Stimulated activated CD8-positive, alpha-beta memory T cell treated with anti-CD3 and anti-CD28 coated beads, Interleukin-15, amount 100 ng/mL, for 4 hours (primary cell): ENCODE data around the gene AHCYL2.
"Not testable (repeated sequence)": the region's sequence is repeated elsewhere in the genome, so short reads cannot be mapped to it uniquely, and the experiment has no call there.

ENCODE experiments used
- DNase-seq, 2 donors: peaks; one replicate each; pipeline ENCODE4 v3.0.0-alpha.2; 2020; ENCODE audit warnings: low read depth in 2 of 2

AHCYL2 gene

DNA sequence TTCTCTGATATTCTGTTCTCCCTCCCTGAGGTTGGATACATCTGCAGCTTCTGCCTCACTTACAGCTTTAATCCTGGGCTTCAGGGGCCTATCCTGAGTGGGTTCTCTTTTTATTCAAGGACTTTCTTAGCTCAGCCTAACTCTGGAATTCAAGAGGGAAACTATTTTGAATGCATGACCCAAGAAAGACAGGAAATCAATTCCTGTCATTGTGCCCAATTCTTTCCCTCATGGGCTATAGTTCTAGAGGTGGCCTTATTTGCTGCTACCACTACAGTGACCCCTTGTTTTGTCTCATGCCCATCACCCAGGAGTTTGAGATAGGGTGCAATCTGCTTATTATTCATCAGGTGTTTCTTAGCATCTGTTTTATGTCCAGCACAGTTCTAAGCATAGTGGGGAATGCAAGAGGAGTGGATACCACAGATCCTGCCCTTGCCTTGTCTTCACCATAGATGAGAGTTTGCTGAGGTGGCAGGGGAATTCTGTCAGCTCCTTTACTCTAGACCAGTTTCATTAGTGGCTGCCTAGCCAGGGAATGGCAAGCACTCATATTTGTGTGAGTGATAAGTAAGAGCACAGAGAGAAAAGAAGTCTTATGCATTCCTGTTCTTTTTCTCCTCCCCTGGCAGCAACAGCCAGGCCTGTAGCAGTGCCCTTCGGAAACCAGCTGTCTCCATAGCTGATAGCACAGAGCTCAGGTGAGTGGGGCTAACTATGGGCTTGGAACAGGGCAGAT lies 228.8 kb downstream of the AHCYL2 start:
- DNase-seq = no peak

DNA sequence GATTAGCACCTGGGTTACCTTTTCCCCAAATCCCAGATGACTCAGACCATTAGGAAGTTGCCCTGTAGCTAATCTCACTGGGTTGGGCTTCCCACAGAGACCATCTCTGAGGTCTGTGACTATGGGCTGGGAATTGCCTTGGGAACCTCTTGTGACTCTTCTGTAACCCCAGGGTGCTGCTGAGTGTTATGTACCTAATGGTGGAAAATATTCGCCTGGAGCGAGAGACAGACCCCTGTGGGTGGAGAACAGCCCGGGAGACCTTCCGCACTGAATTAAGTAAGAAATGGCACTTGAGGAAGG lies 229.4 kb downstream of the AHCYL2 start:
- no peak for DNase-seq

GRCh38 chr7:129456421-129456820 lies 231.6 kb downstream of the AHCYL2 start:
- DNase-seq = no peak

DNA sequence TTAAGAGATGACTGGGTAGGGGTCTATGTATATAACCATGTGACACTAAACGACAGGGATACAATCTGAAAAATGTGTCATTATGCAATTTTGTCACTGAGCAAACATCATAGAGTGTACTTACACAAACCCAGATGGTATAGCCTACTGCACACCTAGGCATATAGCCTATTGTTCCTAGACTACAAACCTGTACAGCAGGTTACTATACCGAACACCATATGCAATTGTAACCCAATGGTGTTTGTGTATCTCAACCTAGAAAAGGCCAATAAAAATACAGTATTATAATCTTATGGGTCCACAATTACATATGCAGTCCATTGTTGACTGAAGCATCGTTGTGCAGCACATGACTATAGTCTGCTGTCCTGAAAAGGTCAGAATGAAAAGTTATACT lies 232.3 kb downstream of the AHCYL2 start:
- no peak for DNase-seq

GRCh38 chr7:129458171-129458570 lies 233.3 kb downstream of the AHCYL2 start:
- DNase-seq = no peak

DNA sequence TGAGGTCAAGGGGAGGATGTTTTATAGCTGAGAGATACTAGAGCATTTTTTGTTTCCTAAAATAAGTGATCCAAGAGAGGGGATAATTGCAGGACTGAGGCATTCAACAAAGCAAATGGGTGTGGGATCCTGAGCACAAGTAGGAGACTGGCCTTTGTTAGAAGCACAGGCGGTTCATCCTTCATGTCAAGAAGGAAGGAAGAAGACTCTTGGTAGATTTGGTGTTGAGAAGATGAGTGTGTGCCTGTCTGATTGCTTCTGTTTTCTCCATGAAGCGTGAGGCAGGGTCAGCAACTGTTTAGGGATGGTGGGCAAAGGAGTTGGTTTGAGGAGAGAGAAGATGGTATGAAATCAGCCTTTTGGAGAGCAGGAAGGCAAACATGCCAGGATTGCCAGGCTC lies 237.0 kb downstream of the AHCYL2 start:
- DNase-seq = no peak

- no peak for DNase-seq
Measured at GRCh38 chr7:129462420-129462819, 237.6 kb downstream of the AHCYL2 start.

GRCh38 chr7:129464194-129464593 lies 239.4 kb downstream of the AHCYL2 start:
- DNase-seq = no peak

- no peak for DNase-seq
Measured at GRCh38 chr7:129465080-129465479, 240.2 kb downstream of the AHCYL2 start.

GRCh38 chr7:129466796-129467195 lies 242.0 kb downstream of the AHCYL2 start:
- DNase-seq = no peak

GRCh38 chr7:129468087-129468486 lies 243.3 kb downstream of the AHCYL2 start:
- DNase-seq = no peak

DNA sequence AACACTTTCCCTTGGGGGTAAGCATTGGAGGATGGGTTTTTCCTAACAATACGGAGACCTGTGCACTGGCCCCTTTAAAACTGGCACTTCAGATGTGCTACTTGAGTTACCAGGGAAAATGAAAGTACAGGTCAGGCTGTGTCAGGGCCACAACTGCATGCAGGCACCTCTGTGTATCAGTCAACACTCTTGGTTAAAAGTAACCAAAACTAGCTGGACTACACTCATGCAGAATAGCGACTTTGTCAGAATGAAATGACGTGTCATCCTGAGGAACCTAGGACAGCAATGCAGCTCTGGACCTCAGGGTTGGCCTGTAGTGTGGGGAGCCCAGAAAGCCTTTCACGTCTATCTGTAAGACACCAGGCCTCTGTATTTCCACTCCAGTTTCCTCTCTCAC lies 243.7 kb downstream of the AHCYL2 start:
- no peak for DNase-seq

- DNase-seq = no peak
Measured at GRCh38 chr7:129469930-129470329, 245.1 kb downstream of the AHCYL2 start.

DNA sequence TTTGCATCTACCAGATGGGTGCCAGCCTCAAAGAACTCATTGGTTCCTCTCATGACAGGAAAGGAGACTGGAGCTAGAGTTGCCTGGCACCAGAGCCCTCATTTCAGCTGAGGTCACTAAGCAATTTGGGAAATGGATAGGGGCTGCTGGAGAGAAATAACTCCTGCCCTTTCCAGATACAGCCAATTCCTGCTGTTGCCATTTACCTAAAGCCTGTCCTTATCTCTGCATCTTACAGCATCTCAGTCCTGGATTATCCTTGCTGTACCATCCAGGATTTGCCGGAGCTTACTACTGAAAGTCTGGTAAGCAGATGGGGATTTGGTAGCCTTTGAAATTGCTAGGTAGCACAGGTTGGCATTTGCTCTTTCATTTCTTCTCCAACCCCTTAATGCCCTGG lies 245.6 kb downstream of the AHCYL2 start:
- DNase-seq = no peak

GRCh38 chr7:129471402-129471827 lies 246.6 kb downstream of the AHCYL2 start:
- no peak for DNase-seq

- not testable (repeated sequence) for DNase-seq
Measured at GRCh38 chr7:129475931-129476330, 251.1 kb downstream of the AHCYL2 start.

GRCh38 chr7:129476398-129476797 lies 251.6 kb downstream of the AHCYL2 start:
- DNase-seq = not testable (repeated sequence)
